T47D (cell line): Measurements from ENCODE around the gene ZNF668.
"Not testable (repeated sequence)": the region's sequence is repeated elsewhere in the genome, so short reads cannot be mapped to it uniquely, and the experiment has no call there.

ENCODE experiments used
- DNase-seq, 2 experiments: peaks; one replicate each; pipeline versions ENCODE4 v3.0.0 to v3.0.0-alpha.2; 2011 to 2012; ENCODE audit warnings: low read depth in 1 of 2, low spot score in 1 of 2
- JUND ChIP-seq: IDR thresholded peaks from 2 replicates; pipeline ENCODE4 v1.6.1; 2012; ENCODE audit warnings: low read depth
- in situ Hi-C: cut with HindIII; loops from 2 replicates; pipeline ENCODE4 v1.10.0; 2016; ENCODE audit warnings: low sequenced_read_pairs, low pct_unique_long_range_greater_than_20kb

Gene ZNF668

GRCh38 chr16:31109622-31110021, 35.6 kb upstream of the ZNF668 start:
- no peak for TF ChIP-seq JUND
- no peak for DNase-seq
- in situ Hi-C loops, result no loop called here

- in situ Hi-C loops, result no loop called here
- TF ChIP-seq JUND, result no peak
- DNase-seq, result no peak
Observed at GRCh38 chr16:31108794-31109558, 34.9 kb upstream of the ZNF668 start.

- TF ChIP-seq JUND, result no peak
- DNase-seq, result peak; percentile 71 to 86
- in situ Hi-C loops, result no loop called here
Observed at GRCh38 chr16:31108035-31108793, 34.2 kb upstream of the ZNF668 start, which contains the start of gene BCKDK. TSS of gene BCKDK (plus strand) at chr16:31108386. CDS start at chr16:31109224, 838 bp downstream.

GRCh38 chr16:31107465-31107867, 33.4 kb upstream of the ZNF668 start:
- TF ChIP-seq JUND, result no peak
- DNase-seq, result no peak
- in situ Hi-C loops, result no loop called here

- DNase-seq, result no peak
- in situ Hi-C loops, result no loop called here
- no peak for TF ChIP-seq JUND
Observed at GRCh38 chr16:31106509-31107464, 32.7 kb upstream of the ZNF668 start.

GRCh38 chr16:31105677-31106213, 31.7 kb upstream of the ZNF668 start:
- peak in 1 of 2 experiments; percentile 76 for DNase-seq
- in situ Hi-C loops, result no loop called here

GRCh38 chr16:31100876-31101641, 27.0 kb upstream of the ZNF668 start:
- in situ Hi-C loops, result not testable (repeated sequence)

More at GRCh38 chr16:31105677-31106213, 31.7 kb upstream of the ZNF668 start:
- TF ChIP-seq JUND, result no peak

GRCh38 chr16:31099860-31100638, 26.0 kb upstream of the ZNF668 start:
- DNase-seq, result no peak
- no peak for TF ChIP-seq JUND
- in situ Hi-C loops, result no loop called here

More at GRCh38 chr16:31100876-31101641, 27.0 kb upstream of the ZNF668 start:
- not testable (repeated sequence) for DNase-seq

- TF ChIP-seq JUND, result no peak
- in situ Hi-C loops, result no loop called here
- DNase-seq, result peak; percentile 89 to 99
Observed at GRCh38 chr16:31094424-31095120, 20.5 kb upstream of the ZNF668 start, which contains the start of gene VKORC1. TSS of gene VKORC1 (minus strand) at chr16:31094797. CDS start at chr16:31094729, 68 bp downstream.

- DNase-seq, result no peak
- in situ Hi-C loops, result no loop called here
- TF ChIP-seq JUND, result no peak
Observed at GRCh38 chr16:31094088-31094423, 20.0 kb upstream of the ZNF668 start.
